WTC11 (cell line): Measurements from ENCODE around the gene LRMDA. TPM values are rescaled to one million over a fixed set of nuclear protein-coding genes. Genes with fewer than 3 reads are reported as not detected.

Experiments used
- ATAC-seq: fragments of 200-7000 bp; cut with Tn5 transposase; 2 replicates; pipeline ENCODE4 v1.10.0; 2021; ENCODE audit warnings: mild to moderate bottlenecking, moderate library complexity
- CTCF ChIA-PET: fragments of 300-600 bp; sonication (Branson Sonifier 250); formaldehyde crosslinking; loops from one replicate; lab custom pipeline; 2021; ENCODE audit warnings: antibody characterized with exemption; lab: Charles Lee
- POLR2A ChIA-PET: fragments of 350-600 bp; sonication (Branson Sonifier 250); formaldehyde crosslinking; loops from one replicate; lab custom pipeline; 2021; ENCODE audit warnings: antibody characterized with exemption; lab: Charles Lee
- DNase-seq: peaks from one replicate; pipeline ENCODE4 v3.0.0; 2021; ENCODE audit warnings: low spot score
- H3K27ac Mint-ChIP-seq: 2 replicates; pipeline ENCODE4 v1.8.0; 2021; ENCODE audit warnings: mixed read lengths
- H3K27me3 Mint-ChIP-seq: 2 replicates; pipeline ENCODE4 v1.8.0; 2021; ENCODE audit warnings: low read depth, mild to moderate bottlenecking, moderate library complexity, mixed read lengths
- H3K36me3 Mint-ChIP-seq: 2 replicates; pipeline ENCODE4 v1.8.0; 2021; ENCODE audit warnings: mixed read lengths
- H3K4me1 Mint-ChIP-seq: 2 replicates; pipeline ENCODE4 v1.8.0; 2022; ENCODE audit warnings: mixed read lengths
- H3K4me3 Mint-ChIP-seq: 2 replicates; pipeline ENCODE4 v1.8.0; 2021; ENCODE audit warnings: mild to moderate bottlenecking, moderate library complexity, mixed read lengths
- H3K9me3 Mint-ChIP-seq: 2 replicates; pipeline ENCODE4 v1.8.0; 2021; ENCODE audit warnings: mixed read lengths
- AR ChIP-seq: fragments of 250-450 bp; sonication (Bioruptor Pico); IDR thresholded peaks from 2 replicates; pipeline ENCODE4 v1.9.0; 2021; ENCODE audit warnings: mild to moderate bottlenecking
- CTCF ChIP-seq: fragments of 200-600 bp; IDR thresholded peaks from 2 replicates; pipeline ENCODE4 v1.8.0; 2022; ENCODE audit warnings: antibody characterized with exemption
- EMX1 ChIP-seq: fragments of 250-450 bp; sonication (Bioruptor Pico); IDR thresholded peaks from 2 replicates; pipeline ENCODE4 v1.8.0; 2021; ENCODE audit warnings: mild to moderate bottlenecking
- FOXK1 ChIP-seq: sonication (generic); formaldehyde crosslinking; IDR thresholded peaks from 2 replicates; pipeline ENCODE4 v1.8.0; 2022; ENCODE audit warnings: mild to moderate bottlenecking, moderate library complexity, missing genetic modification reagents
- HMGA2 ChIP-seq: fragments of 250-450 bp; sonication (Bioruptor Pico); IDR thresholded peaks from 2 replicates; pipeline ENCODE4 v1.4.0; 2021; ENCODE audit warnings: mild to moderate bottlenecking, moderate library complexity
- IRF1 ChIP-seq: sonication (generic); formaldehyde crosslinking; IDR thresholded peaks from 2 replicates; pipeline ENCODE4 v1.8.0; 2023; ENCODE audit warnings: missing genetic modification reagents
- JAZF1 ChIP-seq: fragments of 250-450 bp; sonication (Bioruptor Pico); IDR thresholded peaks from 2 replicates; pipeline ENCODE4 v1.9.0; 2021; ENCODE audit warnings: moderate library complexity, mild to moderate bottlenecking, inconsistent platforms
- KAT7 ChIP-seq: sonication (generic); formaldehyde crosslinking; IDR thresholded peaks from 2 replicates; pipeline ENCODE4 v1.8.1; 2023; ENCODE audit warnings: missing genetic modification reagents, mild to moderate bottlenecking, borderline replicate concordance
- NFATC4 ChIP-seq: fragments of 250-450 bp; sonication (Bioruptor Pico); IDR thresholded peaks from 2 replicates; pipeline ENCODE4 v1.9.0; 2021; ENCODE audit warnings: mild to moderate bottlenecking
- NFE2L1 ChIP-seq: sonication (generic); formaldehyde crosslinking; IDR thresholded peaks from 2 replicates; pipeline ENCODE4 v1.8.1; 2023; ENCODE audit warnings: missing genetic modification reagents
- NR2C2 ChIP-seq: sonication (generic); formaldehyde crosslinking; IDR thresholded peaks from 2 replicates; pipeline ENCODE4 v1.8.0; 2022; ENCODE audit warnings: mild to moderate bottlenecking, missing genetic modification reagents
- OVOL2 ChIP-seq: fragments of 250-450 bp; sonication (Bioruptor Pico); IDR thresholded peaks from 2 replicates; pipeline ENCODE4 v1.9.0; 2021; ENCODE audit warnings: mild to moderate bottlenecking, borderline replicate concordance
- PRDM15 ChIP-seq: sonication (generic); formaldehyde crosslinking; IDR thresholded peaks from 2 replicates; pipeline ENCODE4 v1.8.0; 2022; ENCODE audit warnings: missing genetic modification reagents
- RORB ChIP-seq: fragments of 250-450 bp; sonication (Bioruptor Pico); IDR thresholded peaks from 2 replicates; pipeline ENCODE4 v1.9.0; 2021; ENCODE audit warnings: mild to moderate bottlenecking
- SP1 ChIP-seq: sonication (generic); formaldehyde crosslinking; conservative IDR thresholded peaks from 2 replicates; pipeline ENCODE4 v1.8.1; 2022; ENCODE audit warnings: missing genetic modification reagents
- TEAD1 ChIP-seq: sonication (generic); formaldehyde crosslinking; IDR thresholded peaks from 2 replicates; pipeline ENCODE4 v1.8.0; 2022; ENCODE audit warnings: mild to moderate bottlenecking, missing genetic modification reagents
- ZNF317 ChIP-seq: sonication (generic); formaldehyde crosslinking; IDR thresholded peaks from 2 replicates; pipeline ENCODE4 v1.8.1; 2023; ENCODE audit warnings: low read depth, mild to moderate bottlenecking, moderate library complexity, missing genetic modification reagents, borderline replicate concordance
- total RNA-seq: library from RNA; stranded (reverse); gene quantifications from 3 replicates; pipeline ENCODE4 v1.2.3, GENCODE V29; 2021

LRMDA gene
- total RNA-seq, 1 experiment from 2014 or later = 0.92 TPM

- Mint-ChIP-seq H3K27me3 (peaks cover 4% of the 10 kb centered on the region), H3K36me3 (peaks cover 26% of the 10 kb centered on the region), H3K4me1 (peaks cover 16% of the 10 kb centered on the region), H3K9me3 (peaks cover 36% of the 10 kb centered on the region)
- peak; percentile 64 for ATAC-seq
- CTCF ChIA-PET = no interaction called here
- peak; percentile 20; the same call in 1 of the 2 replicates for TF ChIP-seq CTCF
- TF ChIP-seq JAZF1 (CRISPR knock-in tag) = no peak
- TF ChIP-seq, all 79 proteins: peak for 1
- POLR2A ChIA-PET = no interaction called here
- H3K27ac Mint-ChIP-seq = no peak overlapping the region
- peak; percentile 35 for DNase-seq
- no peak overlapping the region for H3K4me3 Mint-ChIP-seq
These were observed 608.8 kb downstream of the LRMDA start for GRCh38 chr10:76040107-76040829.

GRCh38 chr10:76040830-76041220, 609.4 kb downstream of the LRMDA start:
- ChIA-PET POLR2A (no interaction called here), CTCF (interaction anchor here (1.1 kb wide), 1 partner anchor 46 kb away, joined by 4 read pairs; no protein-coding TSS in a partner anchor)
- Mint-ChIP-seq H3K27me3 (peaks cover 6% of the 10 kb centered on the region), H3K36me3 (peaks cover 26% of the 10 kb centered on the region), H3K27ac (no peak overlapping the region), H3K9me3 (peaks cover 36% of the 10 kb centered on the region), H3K4me1 (peaks cover 11% of the 10 kb centered on the region), H3K4me3 (no peak overlapping the region)
- TF ChIP-seq HMGA2 (CRISPR knock-in tag) (no peak), FOXK1 (no peak), NR2C2 (CRISPR knock-in tag) (no peak)
- no peak for ATAC-seq
- DNase-seq = no peak

- ChIA-PET POLR2A (no interaction called here), CTCF (interaction anchor here (1.1 kb wide), 1 partner anchor 46 kb away, joined by 4 read pairs; no protein-coding TSS in a partner anchor)
- Mint-ChIP-seq H3K27me3 (peaks cover 6% of the 10 kb centered on the region), H3K27ac (no peak overlapping the region), H3K9me3 (peaks cover 36% of the 10 kb centered on the region), H3K4me1 (peaks cover 8% of the 10 kb centered on the region), H3K4me3 (no peak overlapping the region), H3K36me3 (peaks cover 26% of the 10 kb centered on the region)
- TF ChIP-seq EMX1 (CRISPR knock-in tag) (no peak), NFE2L1 (CRISPR knock-in tag) (no peak)
- ATAC-seq (no peak), DNase-seq (no peak)
These were observed 610.1 kb downstream of the LRMDA start for GRCh38 chr10:76041551-76041950.

GRCh38 chr10:76043261-76043660, 611.8 kb downstream of the LRMDA start:
- ChIA-PET POLR2A (no interaction called here), CTCF (interaction anchor here (1.1 to 1.3 kb wide), 2 partner anchors 9 to 30 kb away, joined by 3 read pairs; no protein-coding TSS in a partner anchor)
- DNase-seq = no peak
- Mint-ChIP-seq H3K36me3 (peaks cover 24% of the 10 kb centered on the region), H3K27me3 (peaks cover 6% of the 10 kb centered on the region), H3K4me1 (peaks cover 8% of the 10 kb centered on the region), H3K27ac (no peak overlapping the region), H3K9me3 (peaks cover 29% of the 10 kb centered on the region), H3K4me3 (no peak overlapping the region)
- ATAC-seq = no peak
- no peak for TF ChIP-seq OVOL2 (CRISPR knock-in tag)
- TF ChIP-seq RORB = no peak
- no peak for TF ChIP-seq IRF1
- TF ChIP-seq TEAD1 (CRISPR knock-in tag) = no peak
- no peak for TF ChIP-seq ZNF317 (CRISPR knock-in tag)
- TF ChIP-seq NFATC4 (CRISPR knock-in tag) = no peak
- TF ChIP-seq AR (CRISPR knock-in tag) = no peak
- TF ChIP-seq PRDM15 (CRISPR knock-in tag) = no peak
- TF ChIP-seq SP1 (CRISPR knock-in tag) = no peak
- no peak for TF ChIP-seq KAT7
- no peak for TF ChIP-seq CTCF
